Liver (tissue), 3 donors: ENCODE data around the gene PROX1.
A peak's percentile ranks its signal among the peaks of the same experiment; 100 is the strongest.

Experiments
- JUND ChIP-seq, 2 donors: IDR thresholded peaks; 2 replicates each; pipeline ENCODE4 v1.6.1; 2016; ENCODE audit warnings: antibody characterized with exemption in 2 of 2
- SP1 ChIP-seq: IDR thresholded peaks from 2 replicates; pipeline ENCODE4 v1.6.1; 2018; ENCODE audit warnings: antibody characterized with exemption, mild to moderate bottlenecking
- TF ChIP-seq, protein P1 (sequence below): fragments of 150-350 bp; IDR thresholded peaks from 2 replicates; pipeline ENCODE4 v1.5.1; 2017; ENCODE audit warnings: improper control_type of control experiment, low read depth, low read length; ENCODE audit not compliant: missing input control
- donor health status: healthy.
- donor health status: healthy.

DNA sequence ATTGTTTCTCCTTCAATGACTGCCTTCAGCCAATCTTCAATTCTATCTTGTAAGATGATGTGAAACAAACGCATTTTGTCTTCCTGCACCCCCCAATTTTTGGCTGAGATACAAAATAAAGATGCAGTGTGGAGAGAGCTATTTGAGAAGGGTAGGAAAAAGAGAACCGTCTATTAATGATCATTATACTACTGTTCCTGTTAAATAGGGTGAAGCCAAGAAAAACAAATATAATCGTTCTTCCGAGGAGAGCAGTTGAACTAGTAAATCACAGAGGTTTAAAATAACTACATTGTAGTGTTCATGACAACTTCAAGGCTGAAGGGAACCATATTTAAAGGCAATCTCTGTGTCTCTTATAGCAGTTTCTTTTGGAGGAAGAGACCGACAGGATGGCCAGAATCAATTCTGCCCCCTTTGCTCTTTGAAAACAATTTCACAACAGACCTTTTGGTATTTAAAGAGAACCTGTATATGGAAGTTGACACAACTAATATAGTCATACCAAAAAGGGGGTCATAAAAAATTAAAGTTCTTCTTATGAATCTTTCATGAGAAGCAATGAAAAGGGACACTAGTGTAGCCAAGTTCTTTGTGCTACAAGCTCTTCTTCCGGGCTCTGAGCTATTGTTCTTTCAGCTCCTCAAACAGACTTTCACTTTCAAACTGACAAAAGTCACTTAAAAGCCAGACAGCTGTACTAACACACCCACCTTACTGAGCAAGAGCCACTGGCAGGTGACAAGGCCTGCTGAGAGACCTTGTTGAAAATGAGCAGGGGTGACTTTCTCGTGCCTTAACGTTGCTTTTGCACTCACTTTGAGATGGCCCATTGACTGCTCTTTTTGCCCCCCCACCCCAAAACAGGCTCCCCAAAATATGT lies 30.9 kb downstream of the PROX1 start:
- TF ChIP-seq SP1 (peak; percentile 11), JUND (IDR thresholded peaks at IDR 0.05) (peak in 1 of 2 donors; percentile 13)
- TF ChIP-seq, protein P1, sequence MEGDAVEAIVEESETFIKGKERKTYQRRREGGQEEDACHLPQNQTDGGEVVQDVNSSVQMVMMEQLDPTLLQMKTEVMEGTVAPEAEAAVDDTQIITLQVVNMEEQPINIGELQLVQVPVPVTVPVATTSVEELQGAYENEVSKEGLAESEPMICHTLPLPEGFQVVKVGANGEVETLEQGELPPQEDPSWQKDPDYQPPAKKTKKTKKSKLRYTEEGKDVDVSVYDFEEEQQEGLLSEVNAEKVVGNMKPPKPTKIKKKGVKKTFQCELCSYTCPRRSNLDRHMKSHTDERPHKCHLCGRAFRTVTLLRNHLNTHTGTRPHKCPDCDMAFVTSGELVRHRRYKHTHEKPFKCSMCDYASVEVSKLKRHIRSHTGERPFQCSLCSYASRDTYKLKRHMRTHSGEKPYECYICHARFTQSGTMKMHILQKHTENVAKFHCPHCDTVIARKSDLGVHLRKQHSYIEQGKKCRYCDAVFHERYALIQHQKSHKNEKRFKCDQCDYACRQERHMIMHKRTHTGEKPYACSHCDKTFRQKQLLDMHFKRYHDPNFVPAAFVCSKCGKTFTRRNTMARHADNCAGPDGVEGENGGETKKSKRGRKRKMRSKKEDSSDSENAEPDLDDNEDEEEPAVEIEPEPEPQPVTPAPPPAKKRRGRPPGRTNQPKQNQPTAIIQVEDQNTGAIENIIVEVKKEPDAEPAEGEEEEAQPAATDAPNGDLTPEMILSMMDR = no peak
